HL-60 (cell line): ENCODE data around the gene RGR.

Source experiments
- DNase-seq, 2 experiments: peaks; one replicate each; pipeline ENCODE4 v3.0.0-alpha.2; 2010 to 2020; ENCODE audit warnings: low read depth in 1 of 2, low spot score in 1 of 2
- H3K27ac ChIP-seq: fragments of 250-450 bp; sonication (Bioruptor Pico); replicated peaks from 2 replicates; pipeline ENCODE4 v1.5.1; 2020; ENCODE audit warnings: mild to moderate bottlenecking, moderate library complexity
- H3K27me3 ChIP-seq: fragments of 250-450 bp; sonication (Bioruptor Pico); 2 replicates; pipeline ENCODE4 v1.5.1; 2021; ENCODE audit warnings: mild to moderate bottlenecking, moderate library complexity; ENCODE audit not compliant: insufficient read depth, poor library complexity, severe bottlenecking
- H3K4me3 ChIP-seq: replicated peaks from 2 replicates; pipeline ENCODE4 v1.5.1; 2011; ENCODE audit warnings: mild to moderate bottlenecking, control low read depth, low read length; ENCODE audit not compliant: insufficient read depth
- GABPA ChIP-seq: IDR thresholded peaks from 2 replicates; pipeline ENCODE4 v1.6.1; 2012; ENCODE audit warnings: low read depth
- POLR2AphosphoS5 ChIP-seq: IDR thresholded peaks from 2 replicates; pipeline ENCODE4 v1.6.1; 2012; ENCODE audit warnings: low read depth
- SPI1 ChIP-seq: IDR thresholded peaks from 2 replicates; pipeline ENCODE4 v1.6.1; 2012; ENCODE audit warnings: low read depth, mild to moderate bottlenecking, borderline replicate concordance
- TF ChIP-seq, protein P1 (sequence below): IDR thresholded peaks from 2 replicates; pipeline ENCODE4 v1.6.1; 2012; ENCODE audit warnings: low read depth; ENCODE audit not compliant: insufficient replicate concordance
- TF ChIP-seq, protein P2 (sequence below): IDR thresholded peaks from one replicate; pipeline ENCODE4 v1.5.1; 2011; ENCODE audit warnings: low read length, control low read depth, inconsistent platforms; ENCODE audit not compliant: insufficient read depth

The RGR gene

DNA sequence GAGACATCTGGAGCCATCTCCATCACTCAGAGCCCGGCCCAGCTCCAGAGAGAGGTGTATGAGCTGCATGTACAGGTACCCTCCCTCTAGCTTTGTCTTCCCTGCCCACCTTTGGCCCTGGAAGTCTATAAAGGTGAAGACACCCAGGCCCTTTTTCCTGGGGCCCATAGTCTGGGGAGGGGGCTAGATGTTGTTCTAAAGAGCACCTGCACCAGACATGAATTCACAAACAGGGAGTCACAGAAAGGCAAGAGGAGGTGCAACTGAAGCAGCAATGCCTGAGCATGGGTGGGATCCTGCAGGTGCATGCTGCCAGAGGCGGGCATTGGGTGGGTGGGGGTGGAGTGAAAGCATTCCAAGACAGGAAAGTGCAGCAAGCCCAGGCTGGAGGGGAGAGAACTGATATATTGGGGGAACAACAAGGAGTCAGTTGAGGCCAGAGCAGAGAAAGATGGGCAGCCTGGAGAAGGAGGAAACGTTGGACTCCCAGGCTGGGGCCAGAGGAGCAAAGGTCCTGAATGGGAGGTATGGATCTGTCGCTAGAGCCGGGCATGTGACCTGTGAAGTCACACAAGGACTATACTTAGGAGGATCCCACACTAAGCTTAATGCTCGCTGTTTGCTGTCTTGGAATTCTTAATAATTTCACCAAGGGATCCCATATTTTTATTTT is 38.9 kb upstream of the RGR start:
- DNase-seq = no peak
- no peak overlapping the region for H3K27ac ChIP-seq
- peaks cover 2% of the 10 kb centered on the region for H3K27me3 ChIP-seq
- TF ChIP-seq GABPA (no peak), POLR2AphosphoS5 (no peak), SPI1 (no peak)
- TF ChIP-seq, protein P1, sequence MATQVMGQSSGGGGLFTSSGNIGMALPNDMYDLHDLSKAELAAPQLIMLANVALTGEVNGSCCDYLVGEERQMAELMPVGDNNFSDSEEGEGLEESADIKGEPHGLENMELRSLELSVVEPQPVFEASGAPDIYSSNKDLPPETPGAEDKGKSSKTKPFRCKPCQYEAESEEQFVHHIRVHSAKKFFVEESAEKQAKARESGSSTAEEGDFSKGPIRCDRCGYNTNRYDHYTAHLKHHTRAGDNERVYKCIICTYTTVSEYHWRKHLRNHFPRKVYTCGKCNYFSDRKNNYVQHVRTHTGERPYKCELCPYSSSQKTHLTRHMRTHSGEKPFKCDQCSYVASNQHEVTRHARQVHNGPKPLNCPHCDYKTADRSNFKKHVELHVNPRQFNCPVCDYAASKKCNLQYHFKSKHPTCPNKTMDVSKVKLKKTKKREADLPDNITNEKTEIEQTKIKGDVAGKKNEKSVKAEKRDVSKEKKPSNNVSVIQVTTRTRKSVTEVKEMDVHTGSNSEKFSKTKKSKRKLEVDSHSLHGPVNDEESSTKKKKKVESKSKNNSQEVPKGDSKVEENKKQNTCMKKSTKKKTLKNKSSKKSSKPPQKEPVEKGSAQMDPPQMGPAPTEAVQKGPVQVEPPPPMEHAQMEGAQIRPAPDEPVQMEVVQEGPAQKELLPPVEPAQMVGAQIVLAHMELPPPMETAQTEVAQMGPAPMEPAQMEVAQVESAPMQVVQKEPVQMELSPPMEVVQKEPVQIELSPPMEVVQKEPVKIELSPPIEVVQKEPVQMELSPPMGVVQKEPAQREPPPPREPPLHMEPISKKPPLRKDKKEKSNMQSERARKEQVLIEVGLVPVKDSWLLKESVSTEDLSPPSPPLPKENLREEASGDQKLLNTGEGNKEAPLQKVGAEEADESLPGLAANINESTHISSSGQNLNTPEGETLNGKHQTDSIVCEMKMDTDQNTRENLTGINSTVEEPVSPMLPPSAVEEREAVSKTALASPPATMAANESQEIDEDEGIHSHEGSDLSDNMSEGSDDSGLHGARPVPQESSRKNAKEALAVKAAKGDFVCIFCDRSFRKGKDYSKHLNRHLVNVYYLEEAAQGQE = no peak
- TF ChIP-seq, protein P2, sequence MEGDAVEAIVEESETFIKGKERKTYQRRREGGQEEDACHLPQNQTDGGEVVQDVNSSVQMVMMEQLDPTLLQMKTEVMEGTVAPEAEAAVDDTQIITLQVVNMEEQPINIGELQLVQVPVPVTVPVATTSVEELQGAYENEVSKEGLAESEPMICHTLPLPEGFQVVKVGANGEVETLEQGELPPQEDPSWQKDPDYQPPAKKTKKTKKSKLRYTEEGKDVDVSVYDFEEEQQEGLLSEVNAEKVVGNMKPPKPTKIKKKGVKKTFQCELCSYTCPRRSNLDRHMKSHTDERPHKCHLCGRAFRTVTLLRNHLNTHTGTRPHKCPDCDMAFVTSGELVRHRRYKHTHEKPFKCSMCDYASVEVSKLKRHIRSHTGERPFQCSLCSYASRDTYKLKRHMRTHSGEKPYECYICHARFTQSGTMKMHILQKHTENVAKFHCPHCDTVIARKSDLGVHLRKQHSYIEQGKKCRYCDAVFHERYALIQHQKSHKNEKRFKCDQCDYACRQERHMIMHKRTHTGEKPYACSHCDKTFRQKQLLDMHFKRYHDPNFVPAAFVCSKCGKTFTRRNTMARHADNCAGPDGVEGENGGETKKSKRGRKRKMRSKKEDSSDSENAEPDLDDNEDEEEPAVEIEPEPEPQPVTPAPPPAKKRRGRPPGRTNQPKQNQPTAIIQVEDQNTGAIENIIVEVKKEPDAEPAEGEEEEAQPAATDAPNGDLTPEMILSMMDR = no peak
- no peak overlapping the region for H3K4me3 ChIP-seq

DNA sequence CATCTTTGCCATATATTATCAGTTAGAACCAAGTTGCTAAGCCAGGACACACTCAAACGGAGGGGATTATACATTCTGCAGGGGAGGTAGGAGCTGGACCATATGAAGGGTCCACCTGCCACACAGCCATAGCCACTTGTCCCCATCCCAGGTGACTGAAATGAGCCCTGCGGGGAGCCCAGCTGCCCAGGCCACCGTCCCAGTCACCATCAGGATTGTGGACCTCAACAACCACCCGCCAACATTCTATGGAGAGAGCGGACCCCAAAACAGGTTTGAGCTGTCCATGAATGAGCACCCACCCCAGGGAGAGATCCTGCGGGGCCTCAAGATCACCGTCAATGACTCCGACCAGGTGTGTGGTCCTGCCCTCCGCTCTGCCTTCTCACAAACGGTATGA is 36.8 kb upstream of the RGR start:
- Histone ChIP-seq H3K27me3 (peaks cover 2% of the 10 kb centered on the region), H3K27ac (no peak overlapping the region), H3K4me3 (no peak overlapping the region)
- no peak for DNase-seq
- TF ChIP-seq SPI1 = no peak
- TF ChIP-seq, protein P1 = no peak
- TF ChIP-seq GABPA = no peak
- TF ChIP-seq, protein P2 = no peak
- TF ChIP-seq POLR2AphosphoS5 = no peak

DNA sequence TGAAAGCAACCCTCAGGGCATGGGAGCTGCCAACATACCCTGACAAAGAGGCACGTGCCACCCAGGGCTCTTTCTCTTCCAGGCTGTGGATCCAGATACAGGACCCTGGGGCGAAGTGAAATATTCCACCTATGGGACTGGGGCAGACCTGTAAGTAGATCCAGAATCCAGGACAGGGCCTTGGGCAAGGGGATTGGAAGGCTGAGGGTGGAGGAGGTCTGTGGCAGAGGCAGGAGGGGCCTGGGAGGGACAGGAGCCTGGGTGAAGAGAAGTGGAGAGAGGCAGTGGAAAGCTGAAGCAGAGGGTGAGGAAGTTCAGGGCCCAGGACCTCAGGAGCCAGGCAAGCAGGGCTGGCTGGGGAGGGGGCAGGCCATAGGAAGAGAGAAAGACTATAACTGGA is 33.3 kb upstream of the RGR start:
- H3K27ac ChIP-seq = no peak overlapping the region
- no peak for DNase-seq
- TF ChIP-seq POLR2AphosphoS5 (no peak), SPI1 (no peak), GABPA (no peak)
- TF ChIP-seq, protein P1 = no peak
- TF ChIP-seq, protein P2 = no peak
- peaks cover 2% of the 10 kb centered on the region for H3K27me3 ChIP-seq
- H3K4me3 ChIP-seq = no peak overlapping the region
